GM18520 (cell line): ENCODE results near the gene NDUFB10.

Source experiments
- ATAC-seq: cut with Tn5 transposase; IDR thresholded peaks from one replicate; pipeline ENCODE4 v1.9.1; 2021; ENCODE audit not compliant: unreplicated experiment

NDUFB10 gene

DNA sequence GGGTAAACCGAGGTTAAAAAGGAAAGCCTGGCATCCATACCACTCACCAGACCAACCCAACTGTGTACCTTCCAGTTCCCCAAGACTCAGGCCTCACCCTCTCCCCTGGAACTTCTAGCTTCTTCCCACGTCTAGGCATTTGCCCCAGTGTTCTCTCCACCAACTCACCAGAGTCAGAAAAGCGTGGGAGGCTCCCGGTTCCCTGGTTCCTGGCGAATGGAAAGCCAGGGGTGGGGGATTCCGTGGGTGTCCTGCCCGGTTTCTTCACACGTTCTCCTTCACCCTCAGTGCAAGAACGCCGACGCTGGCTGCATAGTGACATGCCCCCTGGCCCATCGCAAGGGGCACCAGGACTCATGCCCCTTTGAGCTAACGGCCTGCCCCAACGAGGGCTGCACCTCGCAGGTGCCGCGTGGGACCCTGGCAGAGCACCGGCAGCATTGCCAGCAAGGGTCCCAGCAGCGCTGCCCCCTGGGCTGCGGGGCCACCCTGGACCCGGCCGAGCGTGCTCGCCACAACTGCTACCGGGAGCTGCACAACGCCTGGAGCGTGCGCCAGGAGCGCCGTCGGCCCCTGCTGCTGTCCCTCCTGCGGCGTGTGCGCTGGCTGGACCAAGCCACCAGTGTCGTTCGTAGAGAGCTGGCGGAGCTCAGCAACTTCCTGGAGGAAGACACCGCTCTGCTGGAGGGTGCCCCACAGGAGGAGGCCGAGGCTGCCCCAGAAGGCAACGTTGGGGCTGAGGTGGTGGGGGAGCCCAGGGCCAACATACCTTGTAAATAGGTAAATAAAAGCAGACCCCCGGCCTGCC is 9.0 kb downstream of the NDUFB10 start:
- no peak for ATAC-seq

DNA sequence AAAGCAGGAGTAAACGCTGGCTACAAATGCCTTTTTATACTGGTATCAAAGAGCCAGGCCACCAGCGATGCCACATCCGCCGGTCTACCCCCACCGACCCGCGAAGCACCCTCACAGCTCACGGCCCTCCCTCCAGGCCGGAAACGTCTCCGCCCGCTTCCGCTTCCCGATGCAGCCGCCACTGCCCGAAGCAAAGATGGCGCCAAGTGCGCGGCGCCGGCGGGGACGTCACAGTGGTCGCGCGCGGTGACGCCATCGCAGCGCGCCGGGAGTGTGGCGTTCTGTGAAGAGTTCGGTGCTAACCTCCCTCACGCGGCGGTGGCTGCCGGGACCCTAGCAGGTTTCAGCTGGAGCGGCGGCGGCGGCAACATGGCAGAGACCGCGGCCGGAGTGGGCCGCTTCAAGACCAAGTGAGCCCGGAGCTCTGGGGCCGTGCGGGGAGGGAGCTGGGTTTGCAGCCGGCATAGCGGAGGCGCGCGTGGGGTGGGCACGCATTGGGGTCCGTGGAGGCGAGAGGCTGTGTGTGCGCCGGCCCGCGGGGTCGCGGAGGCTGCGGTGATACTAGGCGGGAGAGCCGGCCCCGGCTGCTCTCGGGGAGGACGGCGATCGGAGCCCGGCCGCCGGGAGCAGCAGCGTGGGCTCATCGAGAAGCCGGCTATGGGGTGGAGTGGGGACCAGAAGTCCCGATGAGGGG is 12.6 kb downstream of the NDUFB10 start, which contains the start of gene TBL3:
TBL3 (plus strand) TSS at position 258 of the 694 bp plus-strand sequence; CDS start at position 370, 112 bp downstream.
- peak; percentile 75 for ATAC-seq

DNA sequence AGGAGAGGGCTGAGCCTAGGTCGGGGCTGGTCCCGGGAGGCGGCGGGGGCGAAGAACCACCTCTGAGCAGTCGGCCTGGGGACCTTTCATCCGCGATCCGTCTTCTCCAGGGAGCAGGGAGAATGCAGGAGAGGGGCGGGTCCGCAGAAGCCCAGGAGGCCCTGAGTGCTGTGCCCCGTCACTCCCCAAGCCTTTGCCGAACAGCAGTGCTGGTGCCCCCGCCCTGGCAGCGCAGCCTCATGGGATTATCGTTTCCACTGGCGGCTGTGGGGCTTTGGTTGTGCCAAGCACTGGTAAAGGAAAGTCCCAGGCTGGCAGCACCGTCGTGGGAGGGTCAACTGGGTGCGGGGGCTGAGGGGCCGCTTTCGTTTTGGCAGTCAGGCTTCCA is 13.1 kb downstream of the NDUFB10 start:
- ATAC-seq, result no peak

DNA sequence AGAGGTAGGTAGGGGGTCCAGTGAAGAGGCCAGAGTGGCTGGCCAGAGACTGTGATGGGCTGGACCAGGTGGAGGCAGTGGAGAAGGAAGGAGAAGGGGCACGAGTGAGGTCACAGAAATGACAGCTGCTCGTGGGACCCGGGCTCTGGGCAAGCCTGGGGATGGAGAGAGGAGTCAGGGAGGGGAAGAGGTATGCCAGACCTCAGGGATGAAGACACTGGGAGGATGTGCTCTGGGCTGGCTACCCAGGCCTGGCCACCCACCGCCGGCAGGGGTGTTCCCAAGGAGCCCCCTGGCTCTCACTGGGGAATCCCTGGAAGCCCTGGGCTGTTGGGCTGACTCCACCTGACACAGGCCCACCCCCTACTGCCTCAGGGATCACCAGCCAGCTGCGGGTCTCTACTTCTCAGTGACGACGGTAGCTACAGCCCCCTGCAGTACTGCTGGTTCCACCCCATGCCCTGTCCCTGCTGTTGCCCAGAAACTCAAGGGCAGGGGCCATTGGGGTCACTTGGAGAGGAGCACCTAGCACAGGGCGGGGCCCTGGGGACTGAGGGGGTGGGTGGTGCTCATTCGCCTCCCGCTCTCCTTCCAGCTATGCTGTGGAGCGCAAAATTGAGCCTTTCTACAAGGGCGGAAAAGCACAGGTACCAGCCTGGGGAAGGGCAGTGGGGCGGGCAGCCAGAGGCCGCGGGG is 14.3 kb downstream of the NDUFB10 start:
- no peak for ATAC-seq

DNA sequence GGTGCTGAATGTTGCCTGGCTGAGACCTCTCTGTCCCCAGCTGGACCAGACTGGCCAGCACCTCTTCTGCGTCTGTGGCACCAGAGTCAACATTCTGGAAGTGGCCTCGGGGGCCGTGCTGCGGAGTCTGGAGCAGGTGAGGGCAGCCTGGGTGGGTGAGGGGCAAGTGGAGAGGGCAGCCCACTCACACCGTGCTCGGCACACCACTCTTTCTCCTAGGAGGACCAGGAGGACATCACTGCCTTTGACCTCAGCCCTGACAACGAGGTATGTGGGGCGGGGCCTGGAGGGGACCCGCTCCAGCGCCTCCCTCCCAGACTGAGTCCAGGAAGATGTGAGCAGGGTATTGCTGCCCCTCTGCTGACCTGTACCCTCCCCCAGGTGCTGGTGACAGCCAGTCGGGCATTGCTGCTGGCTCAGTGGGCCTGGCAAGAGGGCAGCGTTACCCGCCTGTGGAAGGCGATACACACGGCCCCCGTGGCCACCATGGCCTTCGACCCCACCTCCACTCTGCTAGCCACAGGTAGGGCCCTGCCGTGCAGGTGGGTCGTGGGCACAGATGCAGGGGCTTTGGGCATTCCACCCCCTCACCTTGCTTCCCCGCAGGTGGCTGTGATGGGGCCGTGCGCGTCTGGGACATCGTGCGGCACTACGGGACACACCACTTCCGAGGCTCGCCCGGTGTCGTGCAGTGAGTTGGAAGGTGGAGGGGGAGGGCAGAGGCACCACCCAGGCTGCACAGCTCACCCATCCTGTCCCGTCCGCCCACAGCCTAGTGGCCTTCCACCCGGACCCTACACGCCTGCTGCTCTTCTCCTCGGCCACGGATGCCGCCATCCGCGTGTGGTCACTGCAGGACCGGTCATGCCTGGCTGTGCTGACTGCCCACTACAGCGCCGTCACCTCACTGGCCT is 15.1 kb downstream of the NDUFB10 start:
- ATAC-seq, result no peak

DNA sequence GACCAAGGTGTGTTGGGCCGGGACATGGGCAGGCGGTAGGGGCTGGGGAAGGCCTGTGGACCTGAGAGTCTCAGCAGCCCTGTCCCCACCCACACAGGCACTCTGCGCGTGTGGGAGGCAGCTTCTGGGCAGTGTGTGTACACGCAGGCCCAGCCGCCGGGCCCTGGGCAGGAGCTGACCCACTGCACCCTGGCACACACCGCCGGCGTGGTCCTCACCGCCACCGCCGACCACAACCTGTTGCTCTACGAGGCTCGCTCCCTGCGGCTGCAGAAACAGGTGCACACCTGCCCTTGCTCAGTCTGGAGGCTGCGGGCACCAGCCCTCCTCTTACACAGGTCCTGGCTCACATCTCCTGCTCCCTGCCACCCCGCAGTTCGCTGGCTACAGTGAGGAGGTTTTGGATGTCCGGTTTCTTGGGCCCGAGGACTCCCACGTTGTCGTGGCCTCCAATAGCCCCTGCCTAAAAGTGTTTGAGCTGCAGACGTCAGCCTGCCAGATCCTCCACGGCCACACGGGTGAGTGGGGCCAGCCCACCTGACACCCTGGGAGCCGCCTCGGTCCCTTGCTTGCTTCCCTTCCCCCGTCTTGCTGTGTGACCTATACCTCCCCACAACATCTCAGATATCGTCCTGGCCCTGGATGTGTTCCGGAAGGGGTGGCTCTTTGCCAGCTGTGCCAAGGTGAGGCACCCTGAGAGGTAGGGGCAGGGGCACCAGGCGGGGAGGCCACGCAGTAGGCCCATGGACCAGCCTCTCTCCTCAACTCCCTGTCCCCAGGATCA is 16.3 kb downstream of the NDUFB10 start:
- no peak for ATAC-seq

DNA sequence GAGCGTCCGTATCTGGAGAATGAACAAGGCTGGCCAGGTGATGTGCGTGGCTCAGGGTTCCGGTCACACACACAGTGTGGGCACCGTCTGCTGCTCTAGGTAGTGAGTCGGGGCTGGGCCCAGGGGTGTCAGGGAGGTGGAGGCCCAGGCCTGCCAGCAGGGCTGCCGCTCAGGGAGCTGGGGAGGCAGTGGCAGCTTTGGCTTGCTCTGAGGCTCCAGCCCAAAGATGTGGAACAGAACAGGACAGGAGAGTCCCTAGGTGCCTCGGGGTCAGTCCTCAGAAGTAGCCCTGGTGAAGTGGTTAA is 16.8 kb downstream of the NDUFB10 start:
- ATAC-seq, result no peak

DNA sequence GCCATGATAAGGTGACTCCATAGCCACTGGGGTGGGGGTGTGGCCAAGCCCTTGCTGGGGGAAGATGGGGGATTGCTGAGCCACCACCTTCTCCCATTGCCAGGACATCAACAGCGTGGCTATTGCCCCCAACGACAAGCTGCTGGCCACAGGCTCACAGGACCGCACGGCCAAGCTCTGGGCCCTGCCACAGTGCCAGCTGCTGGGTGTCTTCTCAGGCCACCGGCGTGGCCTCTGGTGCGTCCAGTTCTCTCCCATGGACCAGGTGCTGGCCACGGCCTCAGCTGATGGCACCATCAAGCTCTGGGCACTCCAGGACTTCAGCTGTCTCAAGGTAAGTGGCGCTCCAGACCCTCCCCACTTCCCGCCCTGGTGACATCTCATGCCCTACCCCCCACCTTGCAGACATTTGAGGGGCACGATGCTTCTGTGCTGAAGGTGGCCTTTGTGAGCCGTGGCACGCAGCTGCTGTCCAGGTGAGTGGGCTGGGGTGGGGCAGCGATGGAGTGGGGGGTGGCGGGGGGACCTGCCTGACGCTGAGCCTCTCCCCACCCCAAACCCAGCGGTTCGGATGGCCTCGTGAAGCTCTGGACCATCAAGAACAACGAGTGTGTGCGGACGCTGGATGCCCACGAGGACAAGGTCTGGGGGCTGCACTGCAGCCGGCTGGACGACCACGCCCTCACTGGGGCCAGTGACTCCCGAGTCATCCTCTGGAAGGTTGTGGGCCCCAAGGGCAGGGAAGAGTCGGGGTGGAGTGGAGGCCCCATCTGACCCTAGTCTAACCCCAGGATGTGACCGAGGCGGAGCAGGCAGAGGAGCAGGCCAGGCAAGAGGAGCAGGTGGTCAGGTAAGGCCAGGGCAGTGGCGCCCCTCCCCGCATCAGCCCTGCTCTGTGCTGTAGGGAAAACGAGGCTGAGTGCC is 17.9 kb downstream of the NDUFB10 start:
- no peak for ATAC-seq

DNA sequence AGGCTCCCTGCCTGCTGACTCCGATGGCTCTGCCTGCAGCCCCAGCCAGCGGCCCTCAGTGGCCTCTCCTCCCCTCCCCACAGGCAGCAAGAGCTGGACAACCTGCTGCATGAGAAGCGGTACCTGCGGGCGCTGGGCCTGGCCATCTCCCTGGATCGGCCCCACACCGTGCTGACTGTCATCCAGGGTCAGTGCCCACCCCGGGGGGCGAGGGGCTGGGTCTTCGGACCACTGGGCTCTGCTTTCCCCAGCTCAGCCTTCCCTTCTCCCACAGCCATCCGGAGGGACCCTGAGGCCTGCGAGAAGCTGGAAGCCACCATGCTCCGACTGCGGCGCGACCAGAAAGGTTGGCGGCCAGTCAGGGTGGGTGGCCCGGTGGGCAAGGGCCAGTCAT is 18.5 kb downstream of the NDUFB10 start:
- no peak for ATAC-seq

DNA sequence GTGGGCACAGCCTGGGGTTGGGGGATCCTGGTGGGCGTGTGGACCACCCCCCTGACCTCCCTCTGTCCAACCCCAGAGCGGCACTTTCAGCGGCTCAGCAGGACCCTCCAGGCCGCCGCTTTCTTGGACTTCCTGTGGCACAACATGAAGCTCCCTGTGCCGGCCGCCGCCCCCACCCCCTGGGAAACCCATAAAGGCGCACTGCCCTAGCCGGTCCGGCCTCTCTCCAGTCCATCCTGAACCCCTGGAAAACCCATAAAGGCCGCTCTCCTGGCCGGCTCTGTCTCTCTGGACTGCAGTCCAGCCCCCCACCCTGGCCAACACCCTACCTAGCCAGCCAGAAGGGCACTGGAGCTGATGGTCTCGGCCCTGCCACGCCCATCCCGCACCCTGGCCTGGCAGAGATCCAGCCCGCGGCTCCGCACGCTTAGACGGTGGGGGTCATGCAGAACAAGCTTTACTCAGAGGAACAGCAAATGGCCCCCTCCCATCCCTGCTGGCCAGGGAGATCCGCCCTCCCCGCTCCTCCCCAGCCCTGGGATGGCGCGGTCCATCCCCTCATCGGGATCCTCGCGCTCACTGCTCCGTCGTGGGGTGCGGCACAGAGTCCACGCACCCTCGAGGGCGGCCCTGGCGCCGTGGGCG is 19.3 kb downstream of the NDUFB10 start:
- no peak for ATAC-seq

DNA sequence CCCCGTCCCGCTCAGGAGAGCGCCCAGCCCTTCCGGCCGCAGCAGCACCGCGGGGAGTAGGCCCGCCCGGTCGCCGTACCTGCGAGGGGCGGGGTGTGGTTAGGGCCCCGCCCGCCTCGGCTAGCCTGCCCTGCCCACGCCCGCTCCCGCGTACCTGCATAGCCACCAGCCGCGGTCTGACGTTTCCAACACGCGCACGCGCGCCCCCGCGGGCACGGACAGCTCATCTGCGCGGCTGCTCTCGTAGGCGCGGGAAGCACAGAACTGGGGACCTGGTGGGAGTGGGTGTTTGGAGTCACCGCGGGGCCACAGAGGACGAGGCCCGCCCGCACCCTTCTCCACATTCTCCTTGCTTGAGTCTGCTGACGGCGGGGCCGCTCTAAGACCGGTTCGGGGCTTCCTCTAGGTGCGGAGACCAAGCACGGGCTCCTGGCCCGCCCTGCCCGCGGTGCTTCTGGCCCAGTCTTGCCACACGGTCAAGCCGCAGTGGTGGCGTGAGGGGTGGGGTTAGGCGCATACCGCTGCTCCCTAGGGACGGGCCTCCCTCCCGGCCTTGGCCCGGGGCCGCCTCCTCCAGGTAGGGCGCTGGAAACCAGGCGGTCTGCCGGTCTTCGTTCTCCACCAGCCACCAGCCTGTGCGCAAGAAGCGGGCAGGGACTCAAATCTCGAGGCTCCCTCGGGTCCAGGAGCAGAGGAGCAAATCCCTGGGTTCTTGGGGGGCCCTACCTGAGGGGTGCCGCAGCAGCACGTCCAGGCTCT is 20.1 kb downstream of the NDUFB10 start:
- no peak for ATAC-seq

DNA sequence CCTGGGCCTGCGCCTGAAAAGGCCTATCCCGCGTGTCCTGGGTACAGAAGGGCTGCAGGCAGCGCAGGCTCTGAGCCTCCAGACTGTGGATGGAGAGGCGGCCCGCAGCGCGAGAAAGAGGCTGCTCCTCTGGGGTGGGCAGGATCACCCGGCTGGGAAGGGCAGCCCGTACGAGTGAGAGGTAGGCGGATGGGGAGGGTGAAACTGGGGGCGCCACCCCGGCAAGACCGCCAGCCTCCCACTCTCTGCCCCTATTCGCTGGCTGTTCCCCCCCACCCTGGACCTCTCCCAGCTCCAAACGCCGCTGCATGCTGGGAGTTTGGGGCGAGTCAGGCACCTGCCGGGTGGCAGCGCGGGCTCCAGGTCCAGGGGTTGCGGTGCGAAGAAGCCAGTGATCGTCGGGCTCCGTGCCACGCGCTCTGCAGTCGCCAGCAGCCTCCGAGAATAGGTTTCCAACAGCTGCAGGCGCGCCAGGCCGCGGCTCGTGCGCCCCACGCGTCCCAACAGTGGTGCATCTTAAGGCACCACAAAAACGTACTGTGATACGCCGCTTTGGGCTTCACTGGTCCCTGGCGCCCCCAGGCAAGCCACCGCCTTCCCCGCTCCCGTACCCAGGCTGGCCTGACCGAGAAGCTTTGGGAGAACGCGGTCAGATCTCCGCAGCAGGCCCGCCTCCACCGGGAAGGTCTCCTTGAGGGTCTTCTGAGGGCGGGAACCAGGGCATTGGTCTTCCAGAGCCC is 20.9 kb downstream of the NDUFB10 start:
- no peak for ATAC-seq

DNA sequence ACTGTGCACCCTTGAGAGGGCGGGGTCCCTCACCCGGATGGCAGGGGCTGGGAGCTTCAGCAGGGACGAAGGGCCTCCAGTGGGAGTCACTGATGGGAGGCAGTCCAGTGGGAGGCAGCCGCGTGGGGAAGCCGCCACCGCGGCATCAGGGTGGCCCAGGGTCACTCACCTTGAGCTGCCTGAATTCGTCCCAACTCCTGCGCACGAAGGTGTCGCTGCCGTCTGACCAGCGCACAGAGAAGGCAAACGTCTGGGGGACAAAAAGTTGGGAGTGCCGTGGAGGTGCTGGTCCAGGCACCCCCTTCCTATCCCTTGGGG is 21.4 kb downstream of the NDUFB10 start:
- no peak for ATAC-seq

DNA sequence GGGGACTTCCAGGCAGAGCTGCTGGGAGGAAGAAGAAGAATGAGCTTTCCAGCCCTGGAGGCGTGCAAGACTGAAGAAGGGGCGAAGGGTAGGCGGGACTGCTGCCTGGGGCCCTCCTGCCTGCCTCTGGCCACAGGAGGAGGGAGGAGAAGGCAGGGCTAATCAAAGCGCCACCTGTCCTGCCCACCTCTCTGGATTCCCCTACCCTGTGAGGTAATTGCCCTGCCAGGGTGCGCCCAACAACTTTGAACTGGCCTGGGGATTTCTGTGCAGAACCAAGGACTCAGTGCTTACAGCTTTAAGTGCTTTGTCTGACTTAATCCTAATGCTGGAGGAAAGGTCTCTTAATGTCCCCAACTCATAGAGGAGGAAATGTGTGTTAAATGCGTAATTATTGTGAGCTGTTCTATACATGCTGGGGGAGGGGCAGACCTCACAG is 22.1 kb downstream of the NDUFB10 start, which contains the start of gene NOXO1:
NOXO1 (minus strand) TSS at position 72 of the 439 bp plus-strand sequence. CDS start 290 bp downstream, outside the sequence.
- ATAC-seq, result no peak

DNA sequence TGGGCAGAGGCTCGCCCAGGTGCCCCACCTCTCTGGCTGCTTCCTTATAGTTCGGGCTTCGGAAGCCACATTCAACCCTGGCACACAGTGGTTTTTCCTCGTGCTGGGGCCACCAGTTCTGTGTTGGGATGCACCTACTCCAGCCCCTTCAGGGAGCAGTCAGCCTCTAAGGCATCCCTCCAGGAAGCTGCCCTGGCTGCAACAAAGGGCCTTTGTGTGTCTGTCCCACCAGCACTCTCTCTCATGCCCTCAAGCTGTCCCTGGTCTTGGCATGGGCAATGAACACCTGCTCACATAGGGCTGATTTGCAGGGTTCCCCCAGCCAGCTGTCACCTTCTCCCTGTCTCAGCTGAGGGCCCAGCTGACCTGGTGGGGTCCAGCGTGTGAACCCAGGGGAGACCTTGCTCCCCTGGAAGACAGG is 22.7 kb downstream of the NDUFB10 start:
- ATAC-seq, result no peak

DNA sequence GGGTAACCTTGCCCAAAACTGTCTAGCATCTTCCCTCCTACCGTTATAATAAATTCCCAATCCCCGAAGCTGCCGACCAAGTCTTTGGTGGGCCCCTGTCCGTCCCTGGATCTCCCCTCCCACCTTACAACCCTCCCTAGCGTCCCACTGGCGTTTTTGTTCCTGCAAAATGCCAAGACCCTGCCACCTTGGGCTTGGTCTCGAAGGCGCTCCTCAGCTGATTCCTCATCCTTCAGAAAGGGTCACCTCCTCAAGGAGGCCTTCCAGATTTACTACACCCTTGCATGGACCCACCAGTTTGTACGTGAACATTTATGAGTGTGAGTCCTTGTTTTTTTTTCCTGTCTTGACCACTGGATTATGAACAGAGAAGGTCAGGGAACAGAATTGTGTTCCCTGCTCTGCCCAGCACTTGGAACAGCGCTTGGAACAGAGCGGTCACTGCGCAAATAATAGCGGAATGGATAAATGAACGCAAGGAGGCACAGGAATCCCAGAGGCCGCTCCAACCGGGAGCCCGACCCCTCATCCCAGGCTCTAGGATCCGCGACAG is 23.7 kb downstream of the NDUFB10 start:
- no peak for ATAC-seq
